Activated CD8-positive, alpha-beta memory T cell treated with anti-CD3 and anti-CD28 coated beads, Interleukin-2, amount 50 U/mL, for 4 hours (primary cell): ENCODE results near the gene SNPH.

Experiments used
- DNase-seq: peaks from one replicate; pipeline ENCODE4 v3.0.0-alpha.2; 2020

The SNPH gene

DNA sequence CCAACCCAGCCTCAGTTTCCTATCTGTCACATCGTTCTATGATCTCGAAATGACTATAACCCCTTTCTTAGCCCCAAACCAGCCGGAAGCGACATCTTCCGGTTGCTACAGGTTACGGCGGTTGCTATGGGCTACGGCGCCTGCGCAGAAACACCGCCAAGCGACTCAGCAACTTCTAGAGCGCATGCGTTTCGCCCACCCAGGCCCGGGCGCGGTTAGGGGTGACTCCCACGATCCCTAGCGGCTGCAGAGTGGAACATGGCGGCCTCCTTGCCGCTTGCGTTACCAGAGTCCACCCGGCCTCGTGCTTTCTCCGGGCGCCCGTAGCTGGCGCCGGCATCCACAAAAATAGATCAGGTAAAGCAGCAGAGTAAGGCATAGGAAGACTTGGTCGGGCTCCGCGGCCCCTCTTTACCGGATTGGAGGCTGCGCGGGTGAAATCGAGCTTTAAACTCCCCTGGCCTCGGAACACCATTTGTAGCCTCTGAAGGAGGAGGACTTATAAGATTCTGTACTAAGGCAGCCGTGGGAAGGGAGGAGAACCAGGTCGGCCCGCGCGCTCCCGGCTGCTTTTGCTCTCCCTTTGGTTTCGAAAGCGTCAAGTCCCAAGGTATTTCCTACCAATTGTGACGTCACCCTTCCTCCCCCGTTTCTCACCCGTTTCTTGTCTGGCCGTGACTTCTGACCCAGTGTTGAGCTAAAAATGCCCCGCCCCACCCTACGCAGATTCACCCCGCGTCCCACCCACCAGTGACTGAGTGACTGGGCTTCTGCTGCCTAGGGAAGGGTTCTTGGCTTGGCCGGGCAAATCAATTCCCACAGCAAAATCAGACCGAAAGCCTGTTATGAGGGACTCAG lies 59.3 kb downstream of the SNPH start:
- peak; percentile 99 for DNase-seq

- DNase-seq = no peak
Measured at GRCh38 chr20:1326031-1326930, 60.2 kb downstream of the SNPH start.

DNA sequence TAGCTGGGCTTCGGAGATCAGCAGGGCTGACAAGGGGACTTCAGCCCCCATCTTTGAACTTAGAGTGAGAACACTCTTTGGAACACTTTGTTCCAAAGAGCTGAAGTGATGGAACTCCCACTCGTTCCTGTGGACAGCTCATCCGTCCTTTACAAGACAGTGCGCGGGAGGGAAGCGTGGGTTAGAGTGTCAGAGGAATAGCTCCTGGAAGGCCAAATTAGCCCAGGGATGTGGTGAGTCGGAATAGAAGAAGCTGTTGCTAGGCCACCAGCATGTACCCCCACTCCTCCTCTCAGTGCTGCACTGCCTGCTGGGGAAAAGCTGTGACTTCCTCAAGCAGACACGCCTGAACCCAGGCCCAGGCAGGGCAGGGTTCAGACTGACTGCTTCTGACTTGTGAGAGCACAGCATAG lies 61.2 kb downstream of the SNPH start:
- no peak for DNase-seq

- DNase-seq = no peak
Measured at GRCh38 chr20:1327827-1328679, 62.0 kb downstream of the SNPH start.

DNA sequence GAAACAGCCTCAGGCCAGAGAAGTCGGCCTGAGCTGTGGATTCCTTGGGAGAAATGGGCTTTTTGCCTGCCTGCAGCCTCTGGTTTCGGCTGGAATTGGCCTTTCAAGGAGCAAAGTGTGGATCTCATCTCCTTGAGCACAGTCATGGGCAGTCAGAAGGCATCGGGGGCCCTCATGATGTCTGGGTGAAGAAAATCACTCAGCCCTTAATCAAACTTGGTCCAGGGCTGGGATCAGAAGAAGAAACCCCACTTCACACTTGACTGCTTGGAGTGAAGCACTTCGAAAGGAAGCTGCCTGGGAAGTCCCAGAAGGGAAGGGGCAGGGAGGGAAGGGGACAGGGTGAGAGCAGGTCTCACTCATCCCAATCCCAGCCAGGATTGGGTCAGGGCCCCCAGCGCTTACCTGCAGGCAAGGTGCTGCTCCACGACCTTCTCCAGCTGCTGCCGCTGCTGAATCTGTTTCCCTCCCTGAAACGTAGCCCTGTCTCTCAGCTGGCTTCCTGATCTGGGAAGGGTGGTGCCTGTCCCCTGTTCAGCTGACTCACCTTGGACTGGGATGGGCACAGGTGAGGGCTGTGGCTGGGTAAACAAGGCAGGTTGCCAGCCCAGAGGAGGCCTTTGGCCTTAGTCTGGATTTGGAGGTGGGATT lies 62.7 kb downstream of the SNPH start, which contains the start of gene SDCBP2:
Gene SDCBP2, minus strand, starts transcription at position 460 of the 651 bp plus-strand sequence. CDS start 8,723 bp downstream, outside the sequence.
- no peak for DNase-seq

- DNase-seq = no peak
Measured at GRCh38 chr20:1330075-1330830, 64.2 kb downstream of the SNPH start.

DNA sequence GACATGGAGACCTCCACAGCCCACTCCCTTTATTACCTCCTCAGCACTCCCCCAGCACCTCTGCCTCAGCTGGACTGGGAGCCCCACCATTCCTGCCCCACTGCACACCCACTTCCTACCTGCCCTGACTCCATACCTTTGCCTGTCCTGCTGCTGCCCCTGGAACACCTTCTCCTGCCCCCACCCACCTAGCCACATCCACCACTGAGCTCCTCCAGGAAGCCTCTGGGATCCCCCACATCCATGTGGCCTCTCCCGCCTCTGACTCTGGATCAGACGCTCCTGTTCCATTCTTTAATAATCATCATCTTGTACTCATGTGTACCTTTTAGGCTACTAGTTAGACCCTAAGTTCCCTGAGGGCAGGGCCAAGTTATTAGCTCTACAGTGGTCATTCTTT lies 65.0 kb downstream of the SNPH start:
- DNase-seq = no peak

- no peak for DNase-seq
Measured at GRCh38 chr20:1331801-1332453, 65.8 kb downstream of the SNPH start.

DNA sequence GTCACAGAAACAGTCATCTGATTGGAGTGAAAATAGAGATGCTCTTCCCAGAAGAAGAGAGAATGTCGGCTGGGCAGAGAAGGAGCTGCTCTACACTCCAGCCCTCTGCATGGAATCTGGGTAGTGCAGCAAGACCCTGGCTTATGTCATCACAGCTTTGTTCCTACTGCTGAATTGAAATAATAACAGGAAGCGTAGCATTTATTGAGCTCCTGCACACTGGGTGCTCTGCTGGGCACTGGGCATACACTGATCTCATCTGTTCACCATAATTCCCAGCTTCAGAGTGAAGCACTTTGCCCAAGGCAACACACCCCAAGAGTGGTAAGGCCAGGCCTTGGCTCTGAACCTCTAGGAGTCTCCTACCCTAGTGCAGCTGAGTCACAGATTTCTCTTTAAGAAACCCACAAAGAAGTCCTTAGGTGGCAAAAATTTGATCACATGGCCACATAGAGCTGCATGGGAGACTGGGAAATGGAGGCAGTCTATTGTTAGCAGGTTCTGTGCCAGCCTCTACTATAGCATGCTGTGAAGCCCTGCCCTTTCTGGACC lies 66.7 kb downstream of the SNPH start:
- DNase-seq = no peak

DNA sequence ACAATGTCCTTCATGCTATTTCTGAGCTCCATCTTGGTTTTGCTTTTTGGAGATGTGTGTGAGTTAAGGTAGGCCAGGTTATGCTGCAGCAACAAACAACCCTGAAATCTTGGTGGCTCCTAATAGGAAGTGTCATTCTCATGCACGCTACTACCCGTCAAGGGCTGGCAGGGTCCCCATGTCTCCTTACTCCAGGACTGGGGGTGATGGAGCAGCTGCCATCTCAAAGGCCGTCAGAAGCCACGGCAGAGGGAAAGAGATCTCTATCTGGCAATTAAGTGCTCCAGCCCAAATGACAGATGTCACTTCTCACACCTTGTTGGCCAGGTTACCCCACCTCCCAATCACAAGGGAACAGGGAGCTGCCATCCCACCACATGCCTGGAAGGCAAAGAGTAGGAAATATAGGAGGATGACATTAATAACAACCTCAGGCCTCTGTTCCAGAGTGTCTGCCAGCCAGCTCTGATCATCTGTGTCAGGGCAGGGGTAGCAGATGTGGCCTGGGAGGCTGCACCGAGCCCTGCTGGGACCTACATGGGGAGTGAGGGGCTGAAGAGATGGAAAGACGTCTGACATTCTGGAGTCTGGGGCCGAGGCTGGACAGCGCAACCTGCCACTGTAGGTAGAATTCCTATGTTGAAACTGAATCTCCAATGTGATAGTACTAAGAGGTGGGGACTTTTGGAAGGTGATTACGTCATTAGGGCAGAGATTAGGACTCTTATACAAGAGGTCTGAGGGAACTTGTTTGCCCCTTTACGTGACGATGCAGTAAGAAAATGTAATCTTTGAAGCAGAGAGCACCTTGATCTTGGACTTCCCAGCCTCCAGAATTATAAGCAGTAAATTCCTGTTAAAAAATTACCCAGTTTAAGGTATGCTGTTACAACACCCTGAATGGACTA lies 67.6 kb downstream of the SNPH start:
- no peak for DNase-seq

GRCh38 chr20:1334370-1334731 lies 68.3 kb downstream of the SNPH start:
- no peak for DNase-seq

- DNase-seq = no peak
Measured at GRCh38 chr20:1334761-1335160, 68.7 kb downstream of the SNPH start.

DNA sequence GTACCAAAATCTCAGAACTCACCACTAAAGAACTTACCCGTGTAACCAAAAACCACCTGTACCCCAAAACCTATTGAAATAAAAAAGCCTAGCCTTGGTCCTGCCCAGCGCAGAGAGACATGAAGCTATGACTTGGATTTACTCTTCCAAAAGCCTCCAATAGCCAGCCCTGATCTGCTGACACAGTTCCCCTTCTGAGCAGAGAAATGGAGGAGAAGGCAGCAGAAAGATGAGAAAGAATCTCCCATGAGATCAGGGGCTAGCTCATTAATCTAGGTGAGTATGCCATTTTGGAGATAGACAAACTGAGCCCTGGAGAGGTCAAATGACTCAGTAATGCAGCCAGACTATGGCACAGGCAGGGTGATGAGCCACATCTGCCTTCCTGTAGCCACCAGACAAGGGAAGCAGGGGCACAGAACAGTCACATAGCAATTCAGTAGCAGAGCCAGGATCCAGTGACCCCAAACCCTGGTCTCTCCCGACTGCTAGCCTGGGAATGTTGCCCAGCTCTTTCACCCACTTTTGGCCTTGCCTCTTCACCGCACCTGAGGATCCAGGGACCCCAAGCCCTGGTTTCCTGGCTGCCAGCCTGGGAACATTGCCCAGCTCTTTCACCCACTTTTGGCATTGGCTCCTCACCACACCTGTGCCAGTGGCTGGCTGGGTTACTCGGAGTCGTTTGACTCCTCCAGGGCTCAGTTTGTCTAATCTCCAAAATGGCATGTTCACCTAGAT lies 70.0 kb downstream of the SNPH start:
- DNase-seq = no peak

- DNase-seq = no peak
Measured at GRCh38 chr20:1336699-1337367, 70.7 kb downstream of the SNPH start.

GRCh38 chr20:1337441-1337840 lies 71.3 kb downstream of the SNPH start:
- no peak for DNase-seq

DNA sequence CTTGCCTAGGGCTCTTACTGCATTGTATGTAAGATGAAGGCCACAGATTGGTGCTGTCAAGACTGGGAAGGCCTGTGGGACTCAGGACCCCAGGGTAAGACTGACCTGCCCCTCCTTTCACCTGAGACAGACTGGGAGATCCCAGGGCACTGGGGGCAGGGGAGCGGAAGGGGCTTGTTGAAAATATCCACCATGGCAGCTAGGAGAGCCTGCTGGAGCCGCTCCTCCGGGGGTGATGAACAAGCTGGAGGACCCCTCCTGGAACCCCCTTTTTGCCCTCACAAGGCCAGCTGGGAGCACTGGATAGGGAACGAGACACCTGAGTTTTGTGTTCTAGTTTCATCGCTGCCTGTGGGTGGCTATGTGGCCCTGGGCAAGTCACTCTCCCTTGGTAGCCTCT lies 72.0 kb downstream of the SNPH start:
- no peak for DNase-seq

GRCh38 chr20:1338801-1339200 lies 72.7 kb downstream of the SNPH start:
- no peak for DNase-seq

GRCh38 chr20:1341561-1342265 lies 75.6 kb downstream of the SNPH start:
- no peak for DNase-seq
